ENCODE measurements around the gene ROCK2.
A peak's percentile ranks its signal among the peaks of the same experiment; 100 is the strongest.
"Not testable (repeated sequence)": the region's sequence is repeated elsewhere in the genome, so short reads cannot be mapped to it uniquely, and the experiment has no call there.

ROCK2 gene

GRCh38 chr2:11166476-11166875 is 178.0 kb downstream of the ROCK2 start:
- in situ Hi-C loops (cut with MboI; ENCODE audit: low pct_unique_long_range_greater_than_20kb, low sequenced_read_pairs, unreplicated experiment): no loop called here
- DNase-seq (ENCODE audit: low spot score): no peak
- no peak for TF ChIP-seq CTCF (IDR thresholded peaks at IDR 0.05; ENCODE audit: extremely low read depth, insufficient read depth, missing control alignments)

GRCh38 chr2:11165046-11165445 is 179.4 kb downstream of the ROCK2 start:
- in situ Hi-C loops (cut with MboI; ENCODE audit: low pct_unique_long_range_greater_than_20kb, low sequenced_read_pairs, unreplicated experiment); DNase-seq (ENCODE audit: low spot score): not testable (repeated sequence)

GRCh38 chr2:11163439-11164317 is 180.8 kb downstream of the ROCK2 start:
- no peak for DNase-seq (ENCODE audit: low spot score)
- no peak for TF ChIP-seq CTCF (IDR thresholded peaks at IDR 0.05; ENCODE audit: extremely low read depth, insufficient read depth, missing control alignments)
- in situ Hi-C loops (cut with MboI; ENCODE audit: low pct_unique_long_range_greater_than_20kb, low sequenced_read_pairs, unreplicated experiment): no loop called here

- DNase-seq (ENCODE audit: low spot score): peak; percentile 9
- TF ChIP-seq CTCF (IDR thresholded peaks at IDR 0.05; ENCODE audit: extremely low read depth, insufficient read depth, missing control alignments): no peak
- in situ Hi-C loops (cut with MboI; ENCODE audit: low pct_unique_long_range_greater_than_20kb, low sequenced_read_pairs, unreplicated experiment): no loop called here
Measured at GRCh38 chr2:11161747-11162146, 182.7 kb downstream of the ROCK2 start.

- in situ Hi-C loops (cut with MboI; ENCODE audit: low pct_unique_long_range_greater_than_20kb, low sequenced_read_pairs, unreplicated experiment): no loop called here
Measured at GRCh38 chr2:11160731-11161455, 183.5 kb downstream of the ROCK2 start.

GRCh38 chr2:11160256-11160655 is 184.2 kb downstream of the ROCK2 start:
- no peak for TF ChIP-seq CTCF (IDR thresholded peaks at IDR 0.05; ENCODE audit: extremely low read depth, insufficient read depth, missing control alignments)
- in situ Hi-C loops (cut with MboI; ENCODE audit: low pct_unique_long_range_greater_than_20kb, low sequenced_read_pairs, unreplicated experiment): no loop called here
- peak; percentile 8 for DNase-seq (ENCODE audit: low spot score)

More at GRCh38 chr2:11160731-11161455, 183.5 kb downstream of the ROCK2 start:
- DNase-seq (ENCODE audit: low spot score): peak; percentile 79
- TF ChIP-seq CTCF (IDR thresholded peaks at IDR 0.05; ENCODE audit: extremely low read depth, insufficient read depth, missing control alignments): no peak
